ENCODE data around the gene LCLAT1.

LCLAT1 gene

GRCh38 chr2:30436859-30437435, 10.1 kb upstream of the LCLAT1 start:
- H3K4me3 Mint-ChIP-seq, result no peak overlapping the region
- DNase-seq, result no peak

GRCh38 chr2:30437809-30438548, 9.1 kb upstream of the LCLAT1 start:
- ATAC-seq, result no peak
- no peaks in the 10 kb centered on the region for H3K27me3 Mint-ChIP-seq
- H3K9me3 Mint-ChIP-seq, result no peaks in the 10 kb centered on the region

More at GRCh38 chr2:30436859-30437435, 10.1 kb upstream of the LCLAT1 start:
- peaks cover 34% of the 10 kb centered on the region for H3K4me1 Mint-ChIP-seq
- peak; percentile 36 for ATAC-seq
- H3K9me3 Mint-ChIP-seq, result no peaks in the 10 kb centered on the region
- no peaks in the 10 kb centered on the region for H3K36me3 Mint-ChIP-seq (ENCODE audit: low read depth)
- H3K27ac Mint-ChIP-seq, result peak overlapping the region; percentile 43
- H3K27me3 Mint-ChIP-seq, result no peaks in the 10 kb centered on the region

GRCh38 chr2:30439296-30439695, 7.8 kb upstream of the LCLAT1 start:
- Mint-ChIP-seq H3K27me3 (no peaks in the 10 kb centered on the region), H3K9me3 (no peaks in the 10 kb centered on the region), H3K27ac (no peak overlapping the region), H3K4me1 (peaks cover 34% of the 10 kb centered on the region), H3K4me3 (no peak overlapping the region), H3K36me3 (ENCODE audit: low read depth) (no peaks in the 10 kb centered on the region)
- no peak for ATAC-seq
- DNase-seq, result no peak

More at GRCh38 chr2:30437809-30438548, 9.1 kb upstream of the LCLAT1 start:
- DNase-seq, result no peak
- Mint-ChIP-seq H3K36me3 (ENCODE audit: low read depth) (no peaks in the 10 kb centered on the region), H3K4me1 (peaks cover 34% of the 10 kb centered on the region), H3K4me3 (no peak overlapping the region), H3K27ac (no peak overlapping the region)

- H3K4me3 Mint-ChIP-seq, result no peak overlapping the region
- H3K27ac Mint-ChIP-seq, result no peak overlapping the region
- no peak for ATAC-seq
Observed at GRCh38 chr2:30439879-30440278, 7.2 kb upstream of the LCLAT1 start.

GRCh38 chr2:30441023-30441422, 6.0 kb upstream of the LCLAT1 start:
- Mint-ChIP-seq H3K4me3 (no peak overlapping the region), H3K27ac (no peak overlapping the region), H3K4me1 (peaks cover 36% of the 10 kb centered on the region), H3K27me3 (no peaks in the 10 kb centered on the region), H3K36me3 (ENCODE audit: low read depth) (no peaks in the 10 kb centered on the region), H3K9me3 (no peaks in the 10 kb centered on the region)
- DNase-seq (no peak), ATAC-seq (no peak)

More at GRCh38 chr2:30439879-30440278, 7.2 kb upstream of the LCLAT1 start:
- no peak for DNase-seq
- H3K27me3 Mint-ChIP-seq, result no peaks in the 10 kb centered on the region
- H3K36me3 Mint-ChIP-seq (ENCODE audit: low read depth), result no peaks in the 10 kb centered on the region
- peaks cover 34% of the 10 kb centered on the region for H3K4me1 Mint-ChIP-seq
- no peaks in the 10 kb centered on the region for H3K9me3 Mint-ChIP-seq

GRCh38 chr2:30443081-30443480, 4.0 kb upstream of the LCLAT1 start:
- H3K4me1 Mint-ChIP-seq, result peaks cover 33% of the 10 kb centered on the region
- no peak for DNase-seq
- no peaks in the 10 kb centered on the region for H3K27me3 Mint-ChIP-seq
- ATAC-seq, result no peak
- no peak overlapping the region for H3K4me3 Mint-ChIP-seq
- no peak overlapping the region for H3K27ac Mint-ChIP-seq
- no peaks in the 10 kb centered on the region for H3K9me3 Mint-ChIP-seq
- H3K36me3 Mint-ChIP-seq (ENCODE audit: low read depth), result no peaks in the 10 kb centered on the region

GRCh38 chr2:30444273-30444672, 2.8 kb upstream of the LCLAT1 start:
- Mint-ChIP-seq H3K27ac (no peak overlapping the region), H3K9me3 (no peaks in the 10 kb centered on the region), H3K4me3 (no peak overlapping the region), H3K4me1 (peaks cover 38% of the 10 kb centered on the region), H3K36me3 (ENCODE audit: low read depth) (peaks cover 4% of the 10 kb centered on the region), H3K27me3 (no peaks in the 10 kb centered on the region)
- DNase-seq (no peak), ATAC-seq (no peak)

- H3K4me1 Mint-ChIP-seq, result peaks cover 29% of the 10 kb centered on the region
- no peak overlapping the region for H3K27ac Mint-ChIP-seq
- no peak overlapping the region for H3K4me3 Mint-ChIP-seq
Observed at GRCh38 chr2:30445266-30445821, 1.7 kb upstream of the LCLAT1 start.

GRCh38 chr2:30446602-30447148, 371 bp upstream of the LCLAT1 start:
- peak overlapping the region; percentile 96 for H3K27ac Mint-ChIP-seq
- H3K27me3 Mint-ChIP-seq, result no peaks in the 10 kb centered on the region
- H3K4me1 Mint-ChIP-seq, result peaks cover 34% of the 10 kb centered on the region
- DNase-seq (no peak), ATAC-seq (peak; percentile 68)
- no peaks in the 10 kb centered on the region for H3K9me3 Mint-ChIP-seq
- peaks cover 16% of the 10 kb centered on the region for H3K36me3 Mint-ChIP-seq (ENCODE audit: low read depth)
- H3K4me3 Mint-ChIP-seq, result peak overlapping the region; percentile 89

More at GRCh38 chr2:30445266-30445821, 1.7 kb upstream of the LCLAT1 start:
- no peaks in the 10 kb centered on the region for H3K9me3 Mint-ChIP-seq
- ATAC-seq, result no peak
- H3K36me3 Mint-ChIP-seq (ENCODE audit: low read depth), result peaks cover 9% of the 10 kb centered on the region
- no peak for DNase-seq
- H3K27me3 Mint-ChIP-seq, result no peaks in the 10 kb centered on the region

GRCh38 chr2:30448308-30448707, 1.3 kb downstream of the LCLAT1 start:
- Mint-ChIP-seq H3K4me1 (peaks cover 42% of the 10 kb centered on the region), H3K36me3 (ENCODE audit: low read depth) (peaks cover 16% of the 10 kb centered on the region), H3K27me3 (no peaks in the 10 kb centered on the region), H3K9me3 (no peaks in the 10 kb centered on the region), H3K27ac (peak overlapping the region; percentile 96), H3K4me3 (peak overlapping the region; percentile 89)
- no peak for DNase-seq
- ATAC-seq, result no peak

- peaks cover 42% of the 10 kb centered on the region for H3K4me1 Mint-ChIP-seq
- H3K4me3 Mint-ChIP-seq, result peak overlapping the region; percentile 89
- peak overlapping the region; percentile 96 for H3K27ac Mint-ChIP-seq
- DNase-seq, result no peak
- H3K36me3 Mint-ChIP-seq (ENCODE audit: low read depth), result peaks cover 16% of the 10 kb centered on the region
- no peaks in the 10 kb centered on the region for H3K9me3 Mint-ChIP-seq
- no peaks in the 10 kb centered on the region for H3K27me3 Mint-ChIP-seq
- no peak for ATAC-seq
Observed at GRCh38 chr2:30448866-30449265, 1.8 kb downstream of the LCLAT1 start.

- no peak overlapping the region for H3K27ac Mint-ChIP-seq
Observed at GRCh38 chr2:30450025-30450424, 3.0 kb downstream of the LCLAT1 start.

GRCh38 chr2:30453498-30453897, 6.5 kb downstream of the LCLAT1 start:
- DNase-seq, result no peak
- no peaks in the 10 kb centered on the region for H3K27me3 Mint-ChIP-seq
- no peaks in the 10 kb centered on the region for H3K9me3 Mint-ChIP-seq
- H3K36me3 Mint-ChIP-seq (ENCODE audit: low read depth), result peaks cover 16% of the 10 kb centered on the region
- ATAC-seq, result no peak
- no peak overlapping the region for H3K27ac Mint-ChIP-seq
- H3K4me1 Mint-ChIP-seq, result peaks cover 39% of the 10 kb centered on the region
- H3K4me3 Mint-ChIP-seq, result no peak overlapping the region

More at GRCh38 chr2:30450025-30450424, 3.0 kb downstream of the LCLAT1 start:
- DNase-seq (no peak), ATAC-seq (no peak)
- no peak overlapping the region for H3K4me3 Mint-ChIP-seq
- H3K27me3 Mint-ChIP-seq, result no peaks in the 10 kb centered on the region
- peaks cover 16% of the 10 kb centered on the region for H3K36me3 Mint-ChIP-seq (ENCODE audit: low read depth)
- H3K4me1 Mint-ChIP-seq, result peaks cover 42% of the 10 kb centered on the region
- no peaks in the 10 kb centered on the region for H3K9me3 Mint-ChIP-seq

- no peak for ATAC-seq
- H3K27ac Mint-ChIP-seq, result no peak overlapping the region
Observed at GRCh38 chr2:30454571-30454970, 7.5 kb downstream of the LCLAT1 start.

More at GRCh38 chr2:30454571-30454970, 7.5 kb downstream of the LCLAT1 start:
- no peak for DNase-seq
- H3K36me3 Mint-ChIP-seq (ENCODE audit: low read depth), result peaks cover 12% of the 10 kb centered on the region
- no peaks in the 10 kb centered on the region for H3K27me3 Mint-ChIP-seq
- no peaks in the 10 kb centered on the region for H3K9me3 Mint-ChIP-seq
- no peak overlapping the region for H3K4me3 Mint-ChIP-seq
- peaks cover 40% of the 10 kb centered on the region for H3K4me1 Mint-ChIP-seq
